PC-3 (cell line): ENCODE results near the gene TECPR2.

Experiments
- EZH2 ChIP-seq: fragments of 300-600 bp; sonication (generic); IDR thresholded peaks from one replicate; pipeline ENCODE4 v1.6.1; 2017; ENCODE audit warnings: antibody characterized with exemption, mild to moderate bottlenecking, low read length; ENCODE audit not compliant: unreplicated experiment
- EZH2phosphoT487 ChIP-seq: fragments of 300-600 bp; sonication (generic); IDR thresholded peaks from 2 replicates; pipeline ENCODE4 v1.6.1; 2018; ENCODE audit warnings: mild to moderate bottlenecking, antibody characterized with exemption, low read length, borderline replicate concordance
- TF ChIP-seq, protein P1 (sequence below): fragments of 300-600 bp; sonication (generic); conservative IDR thresholded peaks from 2 replicates; pipeline ENCODE4 v1.5.1; 2017; ENCODE audit warnings: antibody characterized with exemption, low read depth, mild to moderate bottlenecking, low read length

DNA sequence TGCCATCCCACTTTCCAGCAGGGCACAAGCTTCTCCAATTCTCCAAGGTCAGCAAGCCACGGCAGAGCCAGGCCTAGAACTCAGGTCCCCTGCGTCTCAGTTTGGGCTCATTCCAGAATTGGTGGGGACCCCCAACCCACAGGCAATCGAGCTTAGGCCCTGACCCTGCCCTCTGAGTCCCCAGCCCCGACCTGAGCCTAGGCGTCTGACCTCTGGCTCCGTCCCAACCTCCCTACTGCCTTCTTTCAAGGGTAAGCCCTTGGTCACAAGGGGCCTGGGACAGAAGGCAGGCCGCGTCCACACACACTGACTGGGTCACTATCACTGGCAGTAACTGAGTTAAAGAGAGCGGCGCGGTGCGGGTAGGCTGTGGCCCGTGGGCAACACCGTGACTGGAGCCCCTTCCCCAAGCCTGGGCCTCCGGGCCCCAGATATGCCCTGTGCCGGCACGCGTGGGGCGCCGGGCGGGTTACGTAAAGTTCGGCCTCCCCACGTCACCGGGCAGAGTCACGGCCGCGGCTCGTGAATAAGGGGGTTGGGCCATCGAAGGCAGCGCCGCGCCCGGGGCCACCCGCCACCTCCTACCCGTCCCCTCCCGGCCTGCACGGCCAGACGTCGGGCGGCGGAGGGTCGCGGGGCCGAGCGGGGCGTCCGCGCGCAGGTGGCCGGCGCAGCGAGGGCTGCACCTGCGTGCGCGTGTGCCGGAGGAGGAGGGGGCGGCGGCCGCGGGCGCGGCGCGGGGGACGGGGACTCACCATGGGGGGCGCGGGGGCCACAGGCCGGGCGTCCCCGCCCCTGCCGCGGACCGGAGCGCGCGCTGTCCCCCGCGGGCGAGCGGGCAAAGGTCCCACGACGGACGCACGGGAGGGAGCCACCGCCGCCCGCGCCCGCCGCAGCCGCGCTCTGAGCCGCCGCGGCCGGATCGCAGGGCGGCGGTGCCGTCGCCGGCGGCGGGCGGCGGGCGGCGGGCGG, 146.3 kb downstream of the TECPR2 start:
- TF ChIP-seq, protein P1, sequence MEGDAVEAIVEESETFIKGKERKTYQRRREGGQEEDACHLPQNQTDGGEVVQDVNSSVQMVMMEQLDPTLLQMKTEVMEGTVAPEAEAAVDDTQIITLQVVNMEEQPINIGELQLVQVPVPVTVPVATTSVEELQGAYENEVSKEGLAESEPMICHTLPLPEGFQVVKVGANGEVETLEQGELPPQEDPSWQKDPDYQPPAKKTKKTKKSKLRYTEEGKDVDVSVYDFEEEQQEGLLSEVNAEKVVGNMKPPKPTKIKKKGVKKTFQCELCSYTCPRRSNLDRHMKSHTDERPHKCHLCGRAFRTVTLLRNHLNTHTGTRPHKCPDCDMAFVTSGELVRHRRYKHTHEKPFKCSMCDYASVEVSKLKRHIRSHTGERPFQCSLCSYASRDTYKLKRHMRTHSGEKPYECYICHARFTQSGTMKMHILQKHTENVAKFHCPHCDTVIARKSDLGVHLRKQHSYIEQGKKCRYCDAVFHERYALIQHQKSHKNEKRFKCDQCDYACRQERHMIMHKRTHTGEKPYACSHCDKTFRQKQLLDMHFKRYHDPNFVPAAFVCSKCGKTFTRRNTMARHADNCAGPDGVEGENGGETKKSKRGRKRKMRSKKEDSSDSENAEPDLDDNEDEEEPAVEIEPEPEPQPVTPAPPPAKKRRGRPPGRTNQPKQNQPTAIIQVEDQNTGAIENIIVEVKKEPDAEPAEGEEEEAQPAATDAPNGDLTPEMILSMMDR: no peak
- TF ChIP-seq EZH2phosphoT487 (no peak), EZH2 (no peak)
